Fibroblast of skin of left quadriceps (primary cell): ENCODE data around the gene CMTM4.
"Not testable (repeated sequence)": the region's sequence is repeated elsewhere in the genome, so short reads cannot be mapped to it uniquely, and the experiment has no call there.

Experiments
- DNase-seq, 2 experiments: peaks; one replicate each; pipeline ENCODE4 v3.0.0-alpha.2; 2013; ENCODE audit warnings: low read depth in 2 of 2

The CMTM4 gene

DNA sequence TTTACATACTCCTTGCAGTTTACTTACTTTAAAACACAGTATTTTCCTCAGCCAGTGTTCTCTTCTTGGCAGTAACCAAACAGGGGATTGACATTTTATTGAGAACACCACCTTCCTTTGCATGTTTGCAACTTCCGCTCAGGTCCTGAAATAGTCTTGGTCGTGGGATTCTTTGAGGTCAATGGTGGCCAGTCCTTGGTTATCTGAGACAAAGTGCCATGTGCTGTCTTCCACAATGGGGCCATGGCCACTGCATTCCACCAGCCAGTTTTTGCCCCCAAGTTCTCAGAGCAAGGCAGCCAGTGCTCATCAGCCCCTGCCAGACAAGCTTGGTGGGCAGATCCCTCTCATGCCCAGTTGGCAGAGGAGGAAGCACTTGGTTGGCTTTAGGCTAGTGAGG lies 22.9 kb downstream of the CMTM4 start:
- DNase-seq = no peak

- no peak for DNase-seq
These were observed 25.7 kb downstream of the CMTM4 start for GRCh38 chr16:66670691-66671388.

- peak; percentile 78 to 80 for DNase-seq
These were observed 27.6 kb downstream of the CMTM4 start for GRCh38 chr16:66668777-66669444.

DNA sequence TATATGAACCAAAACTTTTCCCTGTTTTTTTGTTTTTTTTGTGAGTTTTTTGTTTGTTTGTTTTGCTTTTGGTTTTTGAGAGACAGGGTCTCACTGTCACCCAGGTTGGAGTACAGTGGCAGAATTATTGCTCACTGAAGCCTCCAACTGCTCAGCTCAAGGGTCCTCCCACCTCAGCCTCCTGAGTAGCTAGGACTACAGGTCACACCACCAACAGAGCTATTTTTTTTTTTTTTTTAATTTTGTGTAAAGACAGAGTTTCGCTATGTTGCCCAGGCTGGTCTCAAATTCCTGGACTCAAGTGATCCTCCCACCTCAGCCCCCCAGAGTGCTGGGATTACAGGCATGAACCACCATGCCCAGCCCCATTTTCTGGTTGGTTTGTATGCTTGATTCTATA lies 28.6 kb downstream of the CMTM4 start:
- DNase-seq = no peak

DNA sequence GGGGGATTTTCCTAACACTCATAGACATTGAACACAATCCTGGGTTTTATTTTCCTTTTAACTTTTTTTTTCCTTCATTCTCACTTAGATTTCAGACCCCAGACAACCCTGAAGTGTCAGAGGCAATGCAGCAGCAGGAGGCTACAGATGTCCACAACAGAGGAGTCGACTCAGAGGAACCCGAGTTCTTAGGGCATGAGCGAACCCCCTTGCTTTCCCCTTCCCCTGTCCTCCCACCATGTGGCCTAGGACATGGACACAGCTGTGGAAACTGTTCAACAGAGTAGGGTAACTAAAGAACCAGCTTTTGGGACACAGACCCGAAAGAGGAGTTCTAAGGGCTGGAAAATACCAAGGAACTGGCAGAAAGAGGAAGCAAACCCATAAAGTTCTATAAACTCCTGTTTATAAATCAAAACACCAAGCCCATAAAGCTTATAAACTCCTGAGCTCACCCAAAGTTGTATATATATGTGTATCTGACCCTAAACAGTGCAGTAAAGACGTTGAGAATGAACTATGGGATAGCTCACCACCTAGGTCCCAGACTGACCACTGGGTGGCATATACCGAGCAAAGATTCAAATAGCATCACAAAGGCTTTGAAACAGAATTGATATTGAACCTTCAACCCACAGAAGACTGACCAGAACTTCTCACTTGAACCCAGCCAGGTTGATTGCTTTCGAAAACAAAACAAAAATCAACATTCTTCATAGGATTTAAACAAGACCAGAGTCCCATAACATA lies 33.9 kb downstream of the CMTM4 start:
- no peak for DNase-seq

DNA sequence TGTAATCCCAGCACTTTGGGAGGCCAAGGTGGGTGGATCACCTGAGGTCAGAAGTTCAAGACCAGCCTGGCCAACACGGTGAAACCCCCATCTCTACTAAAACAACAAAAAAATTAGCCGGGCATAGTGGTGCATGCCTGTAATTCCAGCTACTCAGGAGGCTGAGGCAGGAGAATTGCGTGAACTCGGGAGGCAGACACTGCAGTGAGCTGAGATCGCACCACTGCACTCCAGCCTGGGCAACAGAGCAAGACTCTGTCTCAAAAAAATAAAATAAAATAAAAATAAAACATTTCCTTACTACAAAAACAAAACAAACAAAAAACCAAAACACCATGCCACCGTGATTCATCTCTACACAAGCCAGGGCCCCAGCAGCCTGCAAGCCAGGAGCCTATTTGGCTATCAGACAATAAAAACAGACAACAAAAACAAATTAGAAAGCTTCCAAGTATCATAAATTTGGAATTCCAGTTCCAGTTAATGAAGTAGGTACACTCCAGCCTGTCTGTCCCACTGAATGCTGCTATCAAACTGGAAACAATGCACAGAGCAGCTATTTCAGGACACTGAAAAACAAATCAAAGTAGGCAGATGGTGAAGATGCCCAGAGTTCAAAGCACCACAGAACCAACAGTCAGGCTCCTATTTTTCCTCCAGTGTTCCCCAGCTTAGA lies 34.7 kb downstream of the CMTM4 start:
- not testable (repeated sequence) for DNase-seq

DNA sequence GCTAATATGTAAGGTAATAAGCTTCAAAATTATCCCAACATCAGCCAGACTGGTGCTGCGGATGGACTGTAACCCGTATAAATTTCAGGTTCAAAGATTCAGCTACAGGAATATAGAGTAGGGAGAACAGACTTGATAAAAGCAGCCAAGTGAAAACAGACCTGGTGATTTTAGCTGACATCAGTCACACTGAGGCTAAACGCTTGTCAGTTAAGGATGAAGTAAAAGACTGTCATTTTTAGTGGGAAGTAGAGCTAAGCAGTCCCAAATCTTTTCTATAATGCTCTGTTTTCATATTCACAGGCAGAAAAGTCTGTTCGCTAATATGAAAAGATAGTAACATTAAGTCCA lies 35.4 kb downstream of the CMTM4 start:
- DNase-seq = no peak

DNA sequence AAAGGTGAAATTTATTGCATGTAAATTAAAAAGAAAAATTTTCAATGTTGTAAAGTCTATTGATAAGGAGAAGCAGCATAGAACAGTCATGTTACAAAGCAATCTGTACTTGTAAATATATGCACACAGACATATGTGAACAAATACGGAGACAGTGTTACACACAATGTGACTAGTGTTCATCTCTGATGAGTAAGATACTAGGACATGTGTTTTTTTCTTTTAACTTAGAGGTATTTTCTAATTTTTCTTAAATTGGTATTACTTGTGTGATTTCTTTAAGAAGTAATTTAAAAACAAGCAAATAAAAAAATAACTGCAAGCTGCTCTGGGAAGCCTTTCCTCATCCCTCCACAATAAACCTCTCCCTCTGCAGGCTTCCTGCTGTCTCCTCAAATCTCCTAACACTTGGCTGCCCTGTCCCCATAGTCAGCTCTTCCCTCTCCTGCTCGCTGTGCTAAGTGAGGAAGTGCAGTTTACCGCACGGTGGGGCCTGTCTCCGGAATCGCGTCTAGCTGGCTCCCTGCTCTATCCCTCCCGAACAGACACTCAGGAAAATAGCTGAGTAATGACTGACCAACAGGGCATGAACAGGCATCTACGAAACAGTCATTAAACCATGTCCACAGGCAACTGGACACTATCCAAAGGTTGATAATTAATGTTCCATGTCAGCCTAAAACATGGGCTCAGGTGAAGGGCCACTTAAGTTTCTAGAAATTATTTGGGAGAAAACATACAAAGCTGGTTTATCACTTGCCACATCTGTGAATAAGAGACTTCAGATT lies 35.9 kb downstream of the CMTM4 start:
- DNase-seq = peak; percentile 48 to 55

DNA sequence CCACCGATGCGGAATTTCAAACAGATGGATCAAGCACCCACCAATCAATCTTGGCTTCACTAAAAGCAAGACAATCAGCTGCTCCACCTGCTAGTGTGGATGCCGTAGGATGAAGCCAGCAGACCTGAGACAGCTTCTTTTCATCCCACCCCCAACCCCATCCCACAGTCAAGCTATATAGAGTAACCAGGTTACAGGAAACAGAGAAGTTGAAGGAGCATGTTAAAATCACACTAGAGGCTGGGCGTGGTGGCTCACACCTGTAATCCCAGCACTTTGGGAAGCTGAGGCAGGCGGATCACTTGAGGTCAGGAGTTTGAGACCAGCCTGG lies 37.7 kb downstream of the CMTM4 start:
- no peak for DNase-seq

DNA sequence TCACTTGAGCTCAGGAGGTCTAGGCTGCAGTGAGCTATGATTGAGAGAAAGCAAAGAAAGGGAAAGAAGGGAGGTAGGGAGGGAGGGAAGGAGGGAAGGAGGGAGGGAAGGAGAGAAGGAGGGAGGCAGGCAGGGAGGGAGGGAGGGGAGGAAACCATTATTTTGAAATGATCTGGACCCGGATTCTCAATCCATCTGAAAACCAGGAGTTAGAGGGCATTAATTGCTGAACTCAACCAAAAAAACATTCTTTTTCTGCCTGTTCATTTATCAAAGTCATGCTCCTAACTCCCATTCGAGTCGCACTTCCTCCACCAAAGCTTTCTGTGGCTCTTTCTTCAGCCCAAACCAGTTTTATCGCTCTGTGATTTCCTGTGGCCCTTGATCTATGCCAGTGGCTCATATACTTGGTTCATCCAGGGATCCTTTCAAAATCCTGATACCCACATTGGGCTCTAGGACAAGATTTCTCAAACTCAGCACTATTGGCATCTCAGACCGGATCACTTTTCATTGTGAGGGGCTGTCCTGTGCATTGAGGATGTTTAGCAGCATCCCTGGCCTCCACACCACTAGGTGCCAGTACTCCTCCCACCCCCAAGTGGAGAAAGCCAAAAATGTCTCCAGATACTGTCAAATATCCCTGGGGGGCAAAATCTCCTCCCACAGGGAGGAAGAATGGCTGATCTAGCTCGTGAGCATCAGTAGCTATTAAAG lies 38.2 kb downstream of the CMTM4 start:
- DNase-seq = no peak

DNA sequence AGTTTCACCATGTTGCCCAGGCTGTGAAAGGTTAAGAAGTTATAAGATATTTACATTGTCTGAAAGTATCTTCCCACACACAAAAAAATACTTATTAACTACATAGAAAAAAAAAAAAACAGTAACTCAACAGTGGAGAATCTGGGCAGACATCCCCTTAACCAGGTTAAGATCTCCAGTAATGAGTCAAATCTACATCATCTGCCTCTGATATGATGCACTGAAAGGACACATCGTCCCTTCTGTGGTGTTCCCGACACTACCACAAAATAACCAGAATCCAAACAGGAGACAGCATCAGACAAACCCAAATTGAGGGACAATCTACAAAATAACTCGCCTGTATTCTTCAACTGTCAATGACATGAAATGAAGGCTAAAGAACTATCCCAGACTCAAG lies 40.0 kb downstream of the CMTM4 start:
- DNase-seq = no peak

DNA sequence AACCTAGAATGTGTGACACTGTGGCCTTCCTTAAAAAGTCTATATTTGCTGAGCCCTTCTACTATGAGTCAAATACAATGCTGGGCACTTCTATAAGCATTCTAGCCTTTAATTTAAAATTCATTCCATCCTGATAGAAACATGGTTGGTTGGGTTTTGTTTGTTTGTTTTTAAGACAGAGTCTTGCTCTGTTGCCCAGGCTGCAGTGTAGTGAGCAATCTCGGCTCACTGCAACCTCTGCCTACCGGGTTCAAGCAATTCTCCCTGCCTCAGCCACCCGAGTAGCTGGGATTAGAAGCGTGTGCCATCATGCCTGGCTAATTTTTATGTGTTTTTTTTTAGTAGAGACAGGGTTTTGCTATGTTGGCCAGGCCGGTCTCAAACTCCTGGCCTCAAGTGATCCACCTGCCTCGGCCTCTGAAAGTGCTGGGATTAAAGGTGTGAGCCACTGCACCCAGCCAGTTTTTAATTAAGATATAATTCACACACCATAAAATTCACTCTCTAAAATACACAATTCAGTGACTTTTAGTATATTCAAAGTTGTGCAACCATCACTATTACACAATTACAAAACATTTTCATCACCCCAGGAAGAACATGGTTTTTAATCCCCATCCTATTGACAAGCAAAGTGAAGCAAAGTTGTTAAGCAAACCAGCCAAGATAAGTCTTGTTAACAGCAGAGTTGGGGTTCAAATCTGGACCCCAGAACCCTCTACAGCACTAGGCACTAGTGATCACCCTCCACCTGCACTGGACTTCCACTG lies 42.8 kb downstream of the CMTM4 start:
- DNase-seq = no peak

GRCh38 chr16:66652661-66653360 lies 43.7 kb downstream of the CMTM4 start:
- DNase-seq = no peak

- no peak for DNase-seq
These were observed 44.6 kb downstream of the CMTM4 start for GRCh38 chr16:66651965-66652364.

- no peak for DNase-seq
These were observed 45.1 kb downstream of the CMTM4 start for GRCh38 chr16:66651474-66651765.

- DNase-seq = peak; percentile 69 to 70
These were observed 45.7 kb downstream of the CMTM4 start for GRCh38 chr16:66650707-66651473.

GRCh38 chr16:66649636-66650205 lies 46.8 kb downstream of the CMTM4 start:
- DNase-seq = no peak

DNA sequence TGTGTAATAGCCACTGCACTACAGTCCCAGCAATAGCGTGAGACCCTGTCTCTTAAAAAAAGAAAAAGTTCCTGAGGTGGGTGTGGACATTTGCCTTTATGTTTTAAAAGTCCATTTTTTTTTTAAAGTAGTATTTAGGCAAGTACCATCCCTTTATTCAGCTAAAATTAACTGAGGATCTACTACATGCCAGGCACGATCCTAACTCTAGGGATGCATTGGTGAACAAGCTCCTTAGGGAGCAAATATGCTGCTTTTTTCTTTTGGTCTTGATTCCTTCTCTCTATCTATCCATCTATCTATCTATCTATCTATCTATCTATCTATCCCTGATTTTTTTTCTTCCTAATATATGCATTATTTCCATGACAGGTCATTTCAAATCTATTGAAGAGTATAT lies 47.4 kb downstream of the CMTM4 start:
- no peak for DNase-seq

DNA sequence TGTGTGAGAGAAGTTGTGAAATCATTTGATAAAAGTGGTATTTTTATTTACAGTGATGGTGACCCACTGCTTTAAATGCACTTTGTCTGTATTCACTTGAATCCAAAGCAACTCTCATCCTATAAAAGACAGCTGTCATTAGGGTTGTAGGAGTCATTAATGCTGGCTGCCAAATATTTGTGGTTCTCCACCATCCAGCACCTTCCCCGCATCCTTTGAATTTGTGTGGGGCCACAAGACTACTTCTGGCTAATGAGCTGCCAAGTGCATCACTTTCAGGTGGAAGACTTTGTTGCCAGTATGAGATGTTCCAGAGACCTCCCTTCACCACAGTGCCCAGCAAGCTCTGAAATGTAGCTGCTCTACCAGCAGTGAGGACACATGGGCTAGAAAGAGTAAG lies 48.7 kb downstream of the CMTM4 start:
- no peak for DNase-seq
